ENCODE results near the gene TXNL4A.
"Not testable (repeated sequence)": the region's sequence is repeated elsewhere in the genome, so short reads cannot be mapped to it uniquely, and the experiment has no call there.

TXNL4A gene

GRCh38 chr18:79999701-80000100 lies 11.3 kb upstream of the TXNL4A start:
- not testable (repeated sequence) for DNase-seq (ENCODE audit: low spot score)

- no peak for DNase-seq (ENCODE audit: low spot score)
Measured at GRCh38 chr18:79991494-79991893, 3.1 kb upstream of the TXNL4A start.

DNA sequence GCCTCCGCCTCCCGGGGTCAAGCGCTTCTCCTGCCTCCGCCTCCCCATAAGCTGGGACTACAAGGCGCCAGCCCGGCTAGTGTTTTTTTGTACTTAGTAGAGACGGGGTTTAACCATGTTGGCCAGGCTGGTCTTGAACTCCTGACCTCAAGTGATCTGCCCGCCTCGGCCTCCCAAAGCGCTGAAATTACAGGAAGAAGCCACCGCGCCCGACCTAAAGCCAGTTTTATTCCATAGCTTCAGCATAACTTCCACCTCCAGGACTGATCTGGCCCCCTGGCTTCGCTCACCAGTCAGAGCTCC lies 783 bp upstream of the TXNL4A start:
- DNase-seq (ENCODE audit: low spot score): no peak

- peak; percentile 84 for DNase-seq (ENCODE audit: low spot score)
Measured at GRCh38 chr18:79988071-79988450, 302 bp downstream of the TXNL4A start.

GRCh38 chr18:79987566-79987965 lies 797 bp downstream of the TXNL4A start:
- no peak for DNase-seq (ENCODE audit: low spot score)

DNA sequence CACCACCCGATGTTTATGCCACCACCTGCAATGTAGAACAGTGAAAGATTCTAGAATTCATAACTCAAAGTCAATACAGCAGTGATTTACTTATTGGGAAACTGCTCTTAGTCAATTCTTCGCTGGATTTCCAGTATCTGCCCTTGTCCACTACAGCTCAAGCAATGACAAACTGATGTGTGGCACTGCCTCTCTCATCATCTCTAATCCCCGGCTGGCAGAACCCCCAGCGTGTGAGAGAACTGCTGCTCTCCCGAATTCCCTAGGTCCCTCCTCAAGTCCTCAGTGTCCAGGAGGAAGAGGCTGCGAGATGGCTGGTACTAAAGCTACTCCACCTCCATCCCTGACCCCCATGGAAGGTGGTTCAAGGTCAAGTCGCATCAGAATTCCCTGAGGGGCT lies 1.6 kb downstream of the TXNL4A start:
- no peak for DNase-seq (ENCODE audit: low spot score)

GRCh38 chr18:79985172-79985571 lies 3.2 kb downstream of the TXNL4A start:
- no peak for DNase-seq (ENCODE audit: low spot score)

DNA sequence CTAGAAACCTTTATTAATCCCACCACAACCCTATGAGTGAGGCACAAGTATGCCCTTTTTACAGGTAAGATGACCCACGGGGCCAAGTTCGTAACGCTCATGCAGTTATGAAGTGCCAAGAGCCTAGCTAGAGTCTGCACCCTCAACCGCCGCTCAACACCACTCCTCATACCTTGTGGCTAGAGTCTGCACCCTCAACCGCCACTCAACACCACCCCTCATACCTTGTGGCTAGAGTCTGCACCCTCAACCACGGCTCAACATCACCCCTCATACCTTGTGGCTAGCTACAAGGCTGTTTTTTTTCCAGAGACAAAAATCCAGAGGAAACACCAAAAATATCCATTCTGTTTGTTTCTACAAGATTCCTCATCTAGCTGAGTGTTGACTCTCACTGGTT lies 4.6 kb downstream of the TXNL4A start:
- no peak for DNase-seq (ENCODE audit: low spot score)

- no peak for DNase-seq (ENCODE audit: low spot score)
Measured at GRCh38 chr18:79983253-79983652, 5.1 kb downstream of the TXNL4A start.

DNA sequence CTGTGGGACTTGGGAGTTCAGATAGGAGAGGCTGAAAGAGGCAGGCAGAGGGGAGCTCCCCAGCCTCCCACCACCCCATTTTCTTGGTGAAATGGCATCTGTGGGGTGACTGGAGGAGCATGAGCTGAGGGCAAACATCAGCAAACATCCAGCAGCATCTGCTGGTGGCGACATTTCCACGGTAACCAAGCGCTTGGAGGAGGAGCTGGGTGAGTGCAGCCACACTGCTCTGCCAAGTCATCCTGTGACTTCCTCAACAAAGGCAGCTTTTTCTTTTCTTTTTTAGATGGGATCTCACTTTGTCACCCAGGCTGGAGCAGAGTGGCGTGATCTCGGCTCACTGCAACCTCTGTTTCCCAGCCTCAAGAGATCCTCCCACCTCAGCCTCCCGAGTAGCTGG lies 5.6 kb downstream of the TXNL4A start:
- DNase-seq (ENCODE audit: low spot score): no peak

- DNase-seq (ENCODE audit: low spot score): no peak
Measured at GRCh38 chr18:79980585-79980984, 7.8 kb downstream of the TXNL4A start.

DNA sequence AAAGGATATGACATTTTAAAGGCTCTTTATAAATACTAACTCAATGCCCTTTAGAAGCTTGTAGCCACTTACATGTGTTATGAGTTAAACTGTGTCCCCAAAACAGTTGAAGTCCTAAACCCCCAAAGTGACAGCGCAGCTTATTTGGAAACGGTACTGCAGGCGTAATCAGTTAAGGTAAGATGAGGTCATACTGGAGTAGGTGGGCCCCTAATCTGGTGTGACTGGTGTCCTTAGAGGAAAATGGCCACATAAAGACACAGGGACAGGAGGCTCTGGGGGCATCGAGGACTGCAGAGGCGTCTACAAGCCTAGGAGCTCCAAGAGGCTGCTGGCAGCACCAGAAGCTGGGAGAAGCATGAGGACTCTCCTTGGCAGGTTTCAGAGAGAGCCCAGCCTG lies 8.5 kb downstream of the TXNL4A start:
- DNase-seq (ENCODE audit: low spot score): no peak

- no peak for DNase-seq (ENCODE audit: low spot score)
Measured at GRCh38 chr18:79975985-79976680, 12.2 kb downstream of the TXNL4A start.

- no peak for DNase-seq (ENCODE audit: low spot score)
Measured at GRCh38 chr18:79975043-79975442, 13.3 kb downstream of the TXNL4A start.

DNA sequence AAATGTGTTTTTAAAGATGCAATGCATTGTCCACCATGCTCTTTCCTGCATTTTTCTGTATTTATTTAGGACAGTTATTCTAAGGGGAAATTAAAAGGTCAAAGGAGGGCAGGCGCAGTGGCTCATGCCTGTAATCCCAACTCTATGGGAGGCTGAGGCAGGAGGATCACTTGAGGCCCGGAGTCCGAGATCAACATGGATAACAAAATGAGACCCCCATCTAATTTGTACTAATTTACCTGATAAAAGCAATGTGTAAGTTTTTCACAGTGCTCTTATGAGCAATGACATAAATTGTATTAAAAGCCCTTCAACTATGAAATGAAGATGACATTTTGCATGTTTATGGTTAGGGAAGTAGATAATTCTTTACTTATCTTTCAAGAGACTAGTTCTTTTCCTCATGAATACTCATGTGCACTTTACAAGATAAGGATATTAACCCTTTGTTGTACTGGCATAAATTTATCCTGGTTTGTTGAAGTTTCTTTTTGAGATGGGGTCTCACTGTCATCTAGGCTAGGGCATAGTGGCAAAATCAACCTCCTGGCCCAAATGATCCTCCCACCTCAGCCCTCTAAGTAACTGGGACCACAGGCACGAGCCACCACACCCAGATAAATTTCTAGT lies 14.2 kb downstream of the TXNL4A start:
- DNase-seq (ENCODE audit: low spot score): no peak

DNA sequence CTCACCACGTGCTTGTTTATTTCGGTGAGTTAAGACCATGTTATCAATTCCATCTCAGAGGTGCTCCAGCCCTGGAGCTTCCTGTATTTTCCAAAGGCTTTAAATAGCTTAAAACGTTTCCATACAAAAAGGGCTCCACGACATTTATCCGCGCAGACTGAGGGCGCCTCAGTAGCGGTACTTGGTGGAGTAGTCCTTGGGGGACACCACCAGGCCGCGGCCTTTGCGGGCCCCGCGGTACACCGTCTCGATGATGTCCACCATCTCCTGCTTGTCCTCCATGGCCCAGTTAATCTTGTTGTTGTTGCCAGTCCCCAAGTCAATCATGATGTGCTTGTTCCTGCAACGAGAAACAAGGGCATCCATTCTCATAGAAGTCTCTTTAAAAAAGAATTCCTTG lies 14.8 kb downstream of the TXNL4A start:
- DNase-seq (ENCODE audit: low spot score): no peak

GRCh38 chr18:79972720-79973119 lies 15.6 kb downstream of the TXNL4A start:
- no peak for DNase-seq (ENCODE audit: low spot score)

GRCh38 chr18:79971986-79972385 lies 16.4 kb downstream of the TXNL4A start:
- DNase-seq (ENCODE audit: low spot score): no peak

GRCh38 chr18:79971211-79971952 lies 17.0 kb downstream of the TXNL4A start:
- no peak for DNase-seq (ENCODE audit: low spot score)

DNA sequence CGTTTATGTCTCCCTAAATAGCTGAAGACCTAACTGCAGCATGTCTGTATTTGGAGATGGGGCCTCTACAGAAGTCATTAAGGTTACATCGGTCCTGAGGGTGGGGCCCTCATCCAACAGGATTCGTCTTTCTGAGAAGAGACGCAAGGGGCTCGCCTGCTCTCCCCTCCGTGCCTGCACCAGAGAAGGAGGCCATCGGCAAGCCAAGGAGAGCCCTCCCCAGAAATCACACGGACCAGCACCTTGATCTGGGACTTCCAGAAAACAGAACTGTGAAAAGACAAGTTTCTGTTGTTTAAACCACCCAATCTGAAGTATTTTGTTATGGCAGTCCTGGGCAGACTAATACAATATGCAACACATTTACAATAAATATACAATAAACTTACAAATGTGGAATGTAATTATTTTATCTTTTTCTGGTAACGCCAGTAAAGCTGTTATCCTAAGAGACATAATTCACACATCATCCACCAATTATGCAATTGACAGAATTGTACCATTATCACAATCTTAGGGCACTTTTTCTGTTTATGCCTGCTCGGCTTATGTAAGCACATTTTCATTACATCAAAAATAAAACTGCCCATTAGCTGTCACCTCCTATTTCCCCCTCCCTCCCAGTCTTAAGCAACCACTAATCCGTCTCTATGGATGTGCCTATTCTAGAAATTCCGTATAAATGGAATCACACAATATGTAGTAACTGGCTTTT lies 17.8 kb downstream of the TXNL4A start:
- DNase-seq (ENCODE audit: low spot score): no peak

GRCh38 chr18:79965119-79965902 lies 23.1 kb downstream of the TXNL4A start:
- peak; percentile 89 for DNase-seq (ENCODE audit: low spot score)
